A673 (cell line): ENCODE measurements around the gene TACC2. TPM values are rescaled to one million over a fixed set of nuclear protein-coding genes. Genes with fewer than 3 reads are reported as not detected.

Experiments
- BruUV-seq: library from RNA; stranded (reverse); fragments of 400-500 nt; replicated peaks from 2 replicates; lab custom pipeline; 2021; lab: Mats Ljungman, UMichigan
- CTCF ChIA-PET: fragments of 300-600 bp; sonication (Branson Sonifier 250); formaldehyde crosslinking; loops from one replicate; lab custom pipeline; 2022; ENCODE audit warnings: antibody characterized with exemption; lab: Charles Lee
- POLR2A ChIA-PET: fragments of 300-600 bp; sonication (Branson Sonifier 250); formaldehyde crosslinking; loops from one replicate; lab custom pipeline; 2022; ENCODE audit warnings: antibody characterized with exemption; ENCODE audit not compliant: low non-redundant PET; lab: Charles Lee
- DNase-seq: peaks from one replicate; pipeline ENCODE4 v3.0.0-alpha.2; 2015; ENCODE audit warnings: low spot score
- H3K27ac ChIP-seq: fragments of 200-600 bp; sonication (generic); 2 replicates; pipeline ENCODE4 v1.5.1; 2016; ENCODE audit warnings: mixed run types, low read depth, mild to moderate bottlenecking, mixed read lengths, antibody characterized with exemption, low read length; ENCODE audit not compliant: poor library complexity, severe bottlenecking
- H3K27me3 ChIP-seq: fragments of 200-600 bp; sonication (generic); replicated peaks from 2 replicates; pipeline ENCODE4 v1.6.1; 2017; ENCODE audit warnings: mixed run types, low read depth, mild to moderate bottlenecking, mixed read lengths, antibody characterized with exemption, low read length; ENCODE audit not compliant: insufficient read depth, poor library complexity
- H3K36me3 ChIP-seq: fragments of 200-600 bp; sonication (generic); 2 replicates; pipeline ENCODE4 v1.6.1; 2016; ENCODE audit warnings: mixed run types, mild to moderate bottlenecking, mixed read lengths, antibody characterized with exemption, low read length; ENCODE audit not compliant: insufficient read depth, poor library complexity, severe bottlenecking
- H3K4me1 ChIP-seq: fragments of 200-600 bp; sonication (generic); 2 replicates; pipeline ENCODE4 v1.6.1; 2017; ENCODE audit warnings: mixed run types, mild to moderate bottlenecking, mixed read lengths, antibody characterized with exemption, low read length; ENCODE audit not compliant: insufficient read depth, poor library complexity, severe bottlenecking
- H3K4me3 ChIP-seq: fragments of 200-600 bp; sonication (generic); 2 replicates; pipeline ENCODE4 v1.5.1; 2016; ENCODE audit warnings: low read depth, mixed run types, mild to moderate bottlenecking, mixed read lengths, low read length; ENCODE audit not compliant: poor library complexity, severe bottlenecking
- H3K9me3 ChIP-seq: fragments of 200-600 bp; sonication (generic); 2 replicates; pipeline ENCODE4 v1.6.1; 2016; ENCODE audit warnings: mixed run types, low read depth, mild to moderate bottlenecking, mixed read lengths, antibody characterized with exemption, low read length; ENCODE audit not compliant: poor library complexity, severe bottlenecking
- CTCF ChIP-seq: fragments of 300-800, 200-600 bp; sonication (generic); conservative IDR thresholded peaks from 2 replicates; pipeline ENCODE4 v1.5.1; 2017; ENCODE audit warnings: low read depth, mild to moderate bottlenecking, antibody characterized with exemption, low read length, moderate library complexity, mixed read lengths
- EZH2 ChIP-seq: fragments of 200-600 bp; sonication (generic); IDR thresholded peaks from 2 replicates; pipeline ENCODE4 v1.6.1; 2017; ENCODE audit warnings: borderline replicate concordance, low read depth, mild to moderate bottlenecking, mixed read lengths, antibody characterized with exemption, low read length; ENCODE audit not compliant: poor library complexity, severe bottlenecking
- intact Hi-C: fragments of 100-400 bp; cut with micrococcal nuclease; formaldehyde crosslinking; loops from one replicate; pipeline ENCODE4 v1.10.0; 2022; ENCODE audit not compliant: unreplicated experiment
- total RNA-seq: library from RNA; stranded (reverse); gene quantifications from 2 replicates; pipeline ENCODE4 v1.2.3, GENCODE V29; 2021

Gene TACC2
- total RNA-seq, 1 experiment from 2014 or later = 0.62 TPM

GRCh38 chr10:122034149-122034756, 45.3 kb downstream of the TACC2 start:
- Histone ChIP-seq H3K27me3 (no peaks in the 10 kb centered on the region), H3K27ac (no peak overlapping the region), H3K36me3 (no peaks in the 10 kb centered on the region), H3K4me3 (no peak overlapping the region), H3K9me3 (no peaks in the 10 kb centered on the region), H3K4me1 (no peaks in the 10 kb centered on the region)
- BruUV-seq = no TSS peak
- ChIA-PET POLR2A (no interaction called here), CTCF (no interaction called here)
- intact Hi-C loops = no loop called here
- TF ChIP-seq CTCF (no peak), EZH2 (no peak)
- peak; percentile 59 for DNase-seq

GRCh38 chr10:122040786-122041185, 51.8 kb downstream of the TACC2 start:
- Histone ChIP-seq H3K36me3 (no peaks in the 10 kb centered on the region), H3K9me3 (no peaks in the 10 kb centered on the region), H3K4me1 (no peaks in the 10 kb centered on the region), H3K27ac (no peak overlapping the region), H3K27me3 (peaks cover 29% of the 10 kb centered on the region), H3K4me3 (no peak overlapping the region)
- intact Hi-C loops = no loop called here
- ChIA-PET CTCF (no interaction called here), POLR2A (no interaction called here)
- TF ChIP-seq CTCF (no peak), EZH2 (no peak)
- no peak for DNase-seq
- no TSS peak for BruUV-seq

- no peaks in the 10 kb centered on the region for H3K36me3 ChIP-seq
- H3K9me3 ChIP-seq = no peaks in the 10 kb centered on the region
- CTCF ChIA-PET = no interaction called here
- intact Hi-C loops = no loop called here
- peaks cover 29% of the 10 kb centered on the region for H3K27me3 ChIP-seq
- POLR2A ChIA-PET = no interaction called here
- DNase-seq = no peak
- H3K27ac ChIP-seq = no peak overlapping the region
- no peak overlapping the region for H3K4me3 ChIP-seq
- no TSS peak for BruUV-seq
- TF ChIP-seq EZH2 (no peak), CTCF (no peak)
- no peaks in the 10 kb centered on the region for H3K4me1 ChIP-seq
Measured at GRCh38 chr10:122042836-122043235, 53.9 kb downstream of the TACC2 start.
